Activated CD4-positive, alpha-beta memory T cell treated with anti-CD3 and anti-CD28 coated beads, Interleukin-2, amount 10 ng/mL, durations not matched to agents 7 days and 5 days (primary cell): ENCODE data around the gene TNFRSF8. TPM values are rescaled to one million over a fixed set of nuclear protein-coding genes. Genes with fewer than 3 reads are reported as not detected.
"Not testable (repeated sequence)": the region's sequence is repeated elsewhere in the genome, so short reads cannot be mapped to it uniquely, and the experiment has no call there.

ENCODE experiments used
- CTCF ChIA-PET: fragments of 350-600 bp; sonication (Branson Sonifier 250); formaldehyde crosslinking; loops from one replicate; lab custom pipeline; 2021; ENCODE audit warnings: antibody characterized with exemption, inconsistent platforms; lab: Charles Lee
- POLR2A ChIA-PET: fragments of 350-600 bp; sonication (Branson Sonifier 250); formaldehyde crosslinking; loops from one replicate; lab custom pipeline; 2021; ENCODE audit warnings: antibody characterized with exemption; lab: Charles Lee
- DNase-seq: peaks from one replicate; pipeline ENCODE4 v3.0.0-alpha.2; 2020
- H3K27ac Mint-ChIP-seq: one replicate; pipeline ENCODE4 v1.8.0; 2021; ENCODE audit warnings: mild to moderate bottlenecking, mixed read lengths
- H3K27me3 Mint-ChIP-seq: one replicate; pipeline ENCODE4 v1.8.0; 2021; ENCODE audit warnings: mixed read lengths
- H3K36me3 Mint-ChIP-seq: one replicate; pipeline ENCODE4 v1.8.0; 2021; ENCODE audit warnings: low read depth, mixed read lengths
- H3K4me1 Mint-ChIP-seq: one replicate; pipeline ENCODE4 v1.8.0; 2021; ENCODE audit warnings: mixed read lengths
- H3K4me3 Mint-ChIP-seq: one replicate; pipeline ENCODE4 v1.8.0; 2021; ENCODE audit warnings: mild to moderate bottlenecking, mixed read lengths
- H3K9me3 Mint-ChIP-seq: one replicate; pipeline ENCODE4 v1.8.0; 2021; ENCODE audit warnings: mixed read lengths
- total RNA-seq, 2 experiments: library from RNA; stranded (reverse); gene quantifications; one replicate each; pipeline ENCODE4 v1.2.3, GENCODE V29; 2021

Gene TNFRSF8
- total RNA-seq, 2 experiments from 2014 or later, result 32.9 to 34.3 TPM

GRCh38 chr1:12098786-12099185 lies 35.7 kb downstream of the TNFRSF8 start:
- no peak overlapping the region for H3K27ac Mint-ChIP-seq
- peaks cover 48% of the 10 kb centered on the region for H3K36me3 Mint-ChIP-seq
- no peaks in the 10 kb centered on the region for H3K27me3 Mint-ChIP-seq
- no peak overlapping the region for H3K4me3 Mint-ChIP-seq
- no peaks in the 10 kb centered on the region for H3K9me3 Mint-ChIP-seq
- CTCF ChIA-PET, result no interaction called here
- peaks cover 30% of the 10 kb centered on the region for H3K4me1 Mint-ChIP-seq
- POLR2A ChIA-PET, result interaction anchor here (1.0 to 1.8 kb wide), 2 partner anchors 10 to 189 kb away, joined by 3 to 6 read pairs; no protein-coding TSS in a partner anchor
- DNase-seq, result no peak

DNA sequence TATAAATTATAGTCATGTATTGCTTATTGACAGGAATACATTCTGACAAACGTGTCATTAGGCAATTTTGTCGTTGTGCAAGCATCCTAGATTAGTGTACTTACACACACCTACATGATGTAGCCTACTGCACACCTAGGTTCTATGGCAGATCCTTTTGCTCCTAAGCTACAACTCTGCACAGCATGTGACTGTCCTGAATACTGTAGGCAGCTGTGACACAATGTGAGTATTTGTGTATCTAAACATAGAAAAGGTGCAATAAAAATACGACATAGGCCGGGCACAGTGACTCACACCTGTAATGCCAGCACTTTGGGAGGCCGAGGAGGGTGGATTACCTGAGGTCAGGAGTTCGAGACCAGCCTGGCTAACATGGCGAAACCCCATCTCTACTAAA lies 36.5 kb downstream of the TNFRSF8 start:
- ChIA-PET POLR2A (interaction anchor here (0.6 to 1.8 kb wide), 3 partner anchors 11 to 190 kb away, joined by 3 to 6 read pairs (median 3); no protein-coding TSS in a partner anchor), CTCF (interaction anchor here (1.3 kb wide), 1 partner anchor 81 kb away, joined by 4 read pairs; the partner anchor contains the start of gene MIIP)
- Mint-ChIP-seq H3K9me3 (no peaks in the 10 kb centered on the region), H3K4me3 (no peak overlapping the region), H3K27me3 (no peaks in the 10 kb centered on the region), H3K4me1 (peaks cover 30% of the 10 kb centered on the region), H3K27ac (no peak overlapping the region), H3K36me3 (peaks cover 49% of the 10 kb centered on the region)
- DNase-seq, result no peak

DNA sequence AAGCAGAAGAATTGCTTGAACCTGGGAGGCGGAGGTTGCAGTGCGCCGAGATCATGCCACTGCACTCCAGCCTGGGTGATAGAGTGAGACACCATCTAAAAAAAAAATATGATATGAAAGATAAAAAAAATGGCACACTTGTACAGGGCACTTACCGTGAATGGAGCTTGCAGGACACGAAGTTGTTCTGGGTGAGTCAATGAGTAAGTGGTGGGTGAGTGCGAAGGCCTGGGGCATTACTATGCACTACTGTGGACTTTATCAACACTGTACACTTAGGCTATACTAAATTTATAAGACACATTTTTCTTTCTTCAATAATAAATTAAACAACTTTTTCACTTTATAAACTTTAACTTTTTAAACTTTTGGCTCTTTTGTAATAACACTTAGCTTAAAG lies 37.0 kb downstream of the TNFRSF8 start:
- no peak overlapping the region for H3K4me3 Mint-ChIP-seq
- POLR2A ChIA-PET, result interaction anchor here (0.6 to 1.8 kb wide), 3 partner anchors 12 to 512 kb away, joined by 3 to 6 read pairs (median 3); no protein-coding TSS in a partner anchor
- H3K9me3 Mint-ChIP-seq, result no peaks in the 10 kb centered on the region
- no peak overlapping the region for H3K27ac Mint-ChIP-seq
- no peak for DNase-seq
- CTCF ChIA-PET, result interaction anchor here (1.3 to 1.7 kb wide), 2 partner anchors 12 to 81 kb away, joined by 3 to 4 read pairs; partner anchors contain the start of gene MIIP
- H3K4me1 Mint-ChIP-seq, result peaks cover 30% of the 10 kb centered on the region
- H3K27me3 Mint-ChIP-seq, result no peaks in the 10 kb centered on the region
- peaks cover 52% of the 10 kb centered on the region for H3K36me3 Mint-ChIP-seq

- POLR2A ChIA-PET, result interaction anchor here (1.2 to 2.4 kb wide), 2 partner anchors 38 to 193 kb away, joined by 3 to 12 read pairs; partner anchors contain the start of gene TNFRSF8
These were observed 38.0 kb downstream of the TNFRSF8 start for GRCh38 chr1:12101120-12101519.

DNA sequence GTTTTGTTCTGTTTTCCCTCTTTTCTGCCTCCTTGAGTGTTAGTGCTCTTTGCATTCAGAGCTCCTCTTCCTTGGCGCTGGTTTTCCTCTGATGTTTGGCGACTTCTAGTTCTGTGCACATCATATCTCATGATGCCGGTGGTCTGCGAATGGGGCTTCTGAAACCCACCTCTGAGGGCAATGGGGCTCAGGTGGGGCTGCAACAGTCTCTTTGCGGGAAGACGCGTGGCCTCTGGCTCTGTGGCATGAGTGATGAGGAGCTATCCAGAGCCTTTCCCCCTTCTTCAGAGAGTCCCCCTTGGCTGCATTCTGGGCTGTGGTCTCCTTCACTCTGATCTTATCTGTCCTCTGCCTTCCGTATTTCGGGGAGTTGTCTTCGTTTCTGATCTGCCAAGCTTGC lies 39.0 kb downstream of the TNFRSF8 start:
- Mint-ChIP-seq H3K4me3 (no peak overlapping the region), H3K4me1 (peaks cover 34% of the 10 kb centered on the region), H3K36me3 (peaks cover 53% of the 10 kb centered on the region), H3K27me3 (no peaks in the 10 kb centered on the region), H3K9me3 (no peaks in the 10 kb centered on the region), H3K27ac (no peak overlapping the region)
- no peak for DNase-seq
- ChIA-PET POLR2A (interaction anchor here (1.2 to 2.4 kb wide), 3 partner anchors 39 to 194 kb away, joined by 3 to 12 read pairs (median 3); partner anchors contain the start of gene TNFRSF8), CTCF (no interaction called here)

More at GRCh38 chr1:12101120-12101519, 38.0 kb downstream of the TNFRSF8 start:
- Mint-ChIP-seq H3K36me3 (peaks cover 55% of the 10 kb centered on the region), H3K27ac (peak overlapping the region; percentile 40), H3K4me1 (peaks cover 33% of the 10 kb centered on the region)
- CTCF ChIA-PET, result interaction anchor here (1.7 kb wide), 1 partner anchor 13 kb away, joined by 3 read pairs; no protein-coding TSS in a partner anchor
- not testable (repeated sequence) for H3K27me3 Mint-ChIP-seq, DNase-seq, H3K4me3 Mint-ChIP-seq, H3K9me3 Mint-ChIP-seq

DNA sequence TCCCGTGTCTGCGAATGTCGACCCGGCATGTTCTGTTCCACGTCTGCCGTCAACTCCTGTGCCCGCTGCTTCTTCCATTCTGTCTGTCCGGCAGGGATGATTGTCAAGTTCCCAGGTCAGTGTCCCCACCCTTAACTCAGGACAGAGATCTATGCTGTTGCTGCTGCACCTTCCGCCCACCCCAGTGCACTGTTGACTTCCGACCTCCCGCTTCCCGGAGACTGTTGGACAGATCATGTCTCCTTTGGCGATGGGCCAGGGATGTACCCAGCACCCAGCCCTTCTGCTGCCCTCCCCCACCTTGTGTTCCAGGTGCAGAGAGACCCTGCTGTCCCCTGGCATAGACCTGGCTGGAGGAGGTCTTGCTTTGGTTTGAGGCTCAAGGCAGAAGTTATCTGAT lies 41.3 kb downstream of the TNFRSF8 start:
- Mint-ChIP-seq H3K27me3 (no peaks in the 10 kb centered on the region), H3K9me3 (no peaks in the 10 kb centered on the region), H3K36me3 (peaks cover 48% of the 10 kb centered on the region), H3K4me3 (no peak overlapping the region), H3K27ac (no peak overlapping the region), H3K4me1 (peaks cover 28% of the 10 kb centered on the region)
- ChIA-PET POLR2A (no interaction called here), CTCF (no interaction called here)
- no peak for DNase-seq

DNA sequence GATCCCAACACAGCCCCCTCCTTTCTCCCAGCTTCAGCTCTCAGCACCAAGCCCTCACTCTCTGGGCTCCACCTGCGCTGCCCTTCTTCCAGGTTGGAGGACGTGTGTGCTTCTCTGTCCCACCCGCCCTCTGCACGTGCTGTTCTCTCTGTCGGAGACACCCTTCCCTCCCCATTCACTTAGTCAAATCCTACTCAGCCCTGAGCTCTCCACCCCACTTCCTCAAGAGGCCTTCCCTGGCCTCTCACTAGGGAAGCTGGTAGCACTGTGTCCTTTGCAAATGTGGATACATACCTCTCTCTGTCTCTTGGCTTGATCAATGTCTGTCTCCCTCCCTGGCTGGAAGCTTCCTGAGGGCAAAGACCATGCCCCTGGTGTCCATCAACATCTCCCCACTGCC lies 43.0 kb downstream of the TNFRSF8 start:
- POLR2A ChIA-PET, result interaction anchor here (1.0 kb wide), 1 partner anchor 198 kb away, joined by 3 read pairs; no protein-coding TSS in a partner anchor

GRCh38 chr1:12106861-12107260 lies 43.8 kb downstream of the TNFRSF8 start:
- not testable (repeated sequence) for DNase-seq
- CTCF ChIA-PET, result interaction anchor here (1.4 to 2.1 kb wide), 2 partner anchors 11 to 27 kb away, joined by 4 to 6 read pairs; no protein-coding TSS in a partner anchor

More for the DNA sequence above, 43.0 kb downstream of the TNFRSF8 start:
- no peaks in the 10 kb centered on the region for H3K27me3 Mint-ChIP-seq
- H3K27ac Mint-ChIP-seq, result peak overlapping the region; percentile 45
- H3K9me3 Mint-ChIP-seq, result no peaks in the 10 kb centered on the region
- peaks cover 25% of the 10 kb centered on the region for H3K4me1 Mint-ChIP-seq
- peaks cover 42% of the 10 kb centered on the region for H3K36me3 Mint-ChIP-seq
- no peak overlapping the region for H3K4me3 Mint-ChIP-seq
- no peak for DNase-seq
- CTCF ChIA-PET, result interaction anchor here (1.4 kb wide), 1 partner anchor 12 kb away, joined by 4 read pairs; no protein-coding TSS in a partner anchor

DNA sequence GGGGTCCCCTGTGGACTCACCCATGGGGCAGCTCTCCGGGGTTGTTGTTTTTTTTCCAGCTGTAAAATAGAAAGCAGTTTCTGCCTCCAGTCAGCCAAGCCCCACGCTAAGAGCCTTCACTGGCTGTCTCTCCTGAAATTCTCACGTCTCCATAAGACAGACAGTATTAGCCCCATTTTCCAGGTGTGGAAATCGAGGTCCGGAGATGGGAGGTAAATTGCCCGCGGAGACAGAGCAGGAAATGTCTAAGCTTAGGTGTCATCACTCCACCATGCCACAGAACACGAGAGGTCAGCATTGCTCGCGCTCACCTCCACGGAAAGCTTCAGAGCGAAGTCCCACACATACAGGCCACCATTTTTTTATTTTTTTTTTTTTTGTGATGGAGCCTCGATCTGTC lies 44.6 kb downstream of the TNFRSF8 start:
- CTCF ChIA-PET, result interaction anchor here (0.8 to 2.1 kb wide), 2 partner anchors 28 to 39 kb away, joined by 3 to 6 read pairs; no protein-coding TSS in a partner anchor
- Mint-ChIP-seq H3K9me3 (no peaks in the 10 kb centered on the region), H3K4me3 (no peak overlapping the region), H3K27ac (peak overlapping the region; percentile 30), H3K36me3 (peaks cover 30% of the 10 kb centered on the region), H3K4me1 (peaks cover 14% of the 10 kb centered on the region), H3K27me3 (no peaks in the 10 kb centered on the region)
- POLR2A ChIA-PET, result no interaction called here
- DNase-seq, result no peak

More at GRCh38 chr1:12106861-12107260, 43.8 kb downstream of the TNFRSF8 start:
- H3K27ac Mint-ChIP-seq, H3K4me3 Mint-ChIP-seq, H3K9me3 Mint-ChIP-seq, H3K27me3 Mint-ChIP-seq: not testable (repeated sequence)
- POLR2A ChIA-PET, result interaction anchor here (1.0 kb wide), 1 partner anchor 199 kb away, joined by 3 read pairs; no protein-coding TSS in a partner anchor
- Mint-ChIP-seq H3K36me3 (peaks cover 38% of the 10 kb centered on the region), H3K4me1 (peaks cover 22% of the 10 kb centered on the region)

DNA sequence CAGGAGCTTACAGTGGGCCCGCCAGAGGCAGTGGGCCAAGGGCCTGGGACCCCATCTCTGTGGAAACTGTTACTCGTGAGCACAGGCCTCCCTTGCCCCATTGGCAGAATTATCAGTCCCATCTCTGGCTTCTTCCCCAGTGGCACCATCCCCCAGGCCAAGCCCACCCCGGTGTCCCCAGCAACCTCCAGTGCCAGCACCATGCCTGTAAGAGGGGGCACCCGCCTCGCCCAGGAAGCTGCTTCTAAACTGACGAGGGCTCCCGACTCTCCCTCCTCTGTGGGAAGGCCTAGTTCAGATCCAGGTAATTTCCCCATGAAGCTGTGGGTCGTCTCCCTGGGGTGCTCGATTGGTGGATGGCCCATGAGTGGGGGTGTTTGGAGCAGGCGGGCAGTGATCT lies 46.8 kb downstream of the TNFRSF8 start:
- Mint-ChIP-seq H3K4me1 (peaks cover 20% of the 10 kb centered on the region), H3K27ac (no peak overlapping the region), H3K4me3 (no peak overlapping the region), H3K27me3 (no peaks in the 10 kb centered on the region), H3K36me3 (peaks cover 24% of the 10 kb centered on the region), H3K9me3 (no peaks in the 10 kb centered on the region)
- CTCF ChIA-PET, result no interaction called here
- POLR2A ChIA-PET, result no interaction called here
- DNase-seq, result no peak

GRCh38 chr1:12111741-12112140 lies 48.6 kb downstream of the TNFRSF8 start:
- peaks cover 14% of the 10 kb centered on the region for H3K4me1 Mint-ChIP-seq
- ChIA-PET CTCF (no interaction called here), POLR2A (interaction anchor here (0.9 to 1.7 kb wide), 2 partner anchors 61 to 203 kb away, joined by 3 to 4 read pairs; no protein-coding TSS in a partner anchor)
- no peaks in the 10 kb centered on the region for H3K9me3 Mint-ChIP-seq
- no peak overlapping the region for H3K4me3 Mint-ChIP-seq
- no peaks in the 10 kb centered on the region for H3K27me3 Mint-ChIP-seq
- peaks cover 26% of the 10 kb centered on the region for H3K36me3 Mint-ChIP-seq
- H3K27ac Mint-ChIP-seq, result no peak overlapping the region
- DNase-seq, result no peak

GRCh38 chr1:12112711-12113161 lies 49.6 kb downstream of the TNFRSF8 start:
- CTCF ChIA-PET, result interaction anchor here (0.7 kb wide), 1 partner anchor 12 kb away, joined by 3 read pairs; no protein-coding TSS in a partner anchor
- H3K9me3 Mint-ChIP-seq, result no peaks in the 10 kb centered on the region
- no peak overlapping the region for H3K27ac Mint-ChIP-seq
- POLR2A ChIA-PET, result interaction anchor here (0.9 to 1.7 kb wide), 2 partner anchors 62 to 204 kb away, joined by 3 to 4 read pairs; no protein-coding TSS in a partner anchor
- H3K36me3 Mint-ChIP-seq, result peaks cover 28% of the 10 kb centered on the region
- H3K4me1 Mint-ChIP-seq, result peaks cover 14% of the 10 kb centered on the region
- no peak for DNase-seq
- no peaks in the 10 kb centered on the region for H3K27me3 Mint-ChIP-seq
- no peak overlapping the region for H3K4me3 Mint-ChIP-seq
